HepG2 (cell line): ENCODE data around the gene LITAF. TPM values are rescaled to one million over a fixed set of nuclear protein-coding genes. Genes with fewer than 3 reads are reported as not detected.

Experiments
- ATRX ChIP-seq: sonication (generic); formaldehyde crosslinking; IDR thresholded peaks from 2 replicates; pipeline ENCODE4 v1.4.0; 2020; ENCODE audit warnings: missing genetic modification reagents, borderline replicate concordance
- KLF16 ChIP-seq, 2 experiments: sonication (generic) in 1 of 2; formaldehyde crosslinking in 1 of 2; IDR thresholded peaks; 2 replicates each; pipeline versions ENCODE4 v1.6.1 to v1.8.0; 2016 to 2023; ENCODE audit warnings: missing genetic modification reagents in 2 of 2, missing compliant biosample characterization in 1 of 2
- PAXIP1 ChIP-seq: sonication (generic); formaldehyde crosslinking; conservative IDR thresholded peaks from 2 replicates; pipeline ENCODE4 v1.4.0; 2020; ENCODE audit warnings: mild to moderate bottlenecking, missing genetic modification reagents, moderate library complexity
- PCBP1 ChIP-seq: fragments of 200-400 bp; formaldehyde crosslinking; IDR thresholded peaks from 2 replicates; pipeline ENCODE4 v1.6.1; 2017; ENCODE audit warnings: mild to moderate bottlenecking, low read depth, low read length, borderline replicate concordance
- RERE ChIP-seq: IDR thresholded peaks from 2 replicates; pipeline ENCODE4 v1.6.1; 2016; ENCODE audit warnings: low read depth, missing genetic modification reagents, missing compliant biosample characterization
- SKI ChIP-seq: fragments of 450-650 bp; IDR thresholded peaks from one replicate; pipeline ENCODE4 v1.6.1; 2018; ENCODE audit warnings: mild to moderate bottlenecking; ENCODE audit not compliant: partially characterized antibody
- ZBTB33 ChIP-seq: sonication (generic); formaldehyde crosslinking; IDR thresholded peaks from 2 replicates; pipeline ENCODE4 v1.4.0; 2020; ENCODE audit warnings: missing genetic modification reagents
- ZBTB34 ChIP-seq: sonication (generic); formaldehyde crosslinking; IDR thresholded peaks from 2 replicates; pipeline ENCODE4 v1.8.0; 2022; ENCODE audit warnings: mild to moderate bottlenecking, missing genetic modification reagents
- ZNF224 ChIP-seq: sonication (generic); formaldehyde crosslinking; IDR thresholded peaks from 2 replicates; pipeline ENCODE4 v1.5.0; 2020; ENCODE audit warnings: mild to moderate bottlenecking, missing genetic modification reagents
- ZNF414 ChIP-seq: sonication (generic); formaldehyde crosslinking; IDR thresholded peaks from 2 replicates; pipeline ENCODE4 v1.5.0; 2020; ENCODE audit warnings: missing genetic modification reagents
- ZNF543 ChIP-seq: sonication (generic); formaldehyde crosslinking; IDR thresholded peaks from 2 replicates; pipeline ENCODE4 v1.4.0; 2020; ENCODE audit warnings: mild to moderate bottlenecking, missing genetic modification reagents
- ZUFSP ChIP-seq: sonication (generic); formaldehyde crosslinking; IDR thresholded peaks from 2 replicates; pipeline ENCODE4 v1.9.0; 2021; ENCODE audit warnings: missing genetic modification reagents, mild to moderate bottlenecking, borderline replicate concordance
- polyA plus RNA-seq, 8 experiments: library from polyadenylated mRNA; depleted of rRNA in 3 of 8; stranded (reverse) in 7 of 8; unstranded in 1 of 8; fragments of >200 nt; fragmentation: Illumina TruSeq in 4 of 8; extraction: Trizol in 4 of 8; gene quantifications; 2 replicates each; pipeline versions ENCODE4 v1.2.1 to v1.2.3, GENCODE V29; 2011 to 2016; ENCODE audit warnings: low read depth in 4 of 8, missing spikeins in 1 of 8, mixed read lengths in 1 of 8; ENCODE audit not compliant: insufficient read depth in 1 of 8
- total RNA-seq, 5 experiments: library from RNA; depleted of rRNA; stranded (reverse); fragments of >200 nt; fragmentation: Illumina TruSeq; extraction: Trizol; gene quantifications; 2 replicates each; pipeline ENCODE4 v1.2.3, GENCODE V29; 2016; ENCODE audit warnings: low read depth in 1 of 5

LITAF gene
- total and polyA plus RNA-seq, 2 of the 13 experiments (the other 11 are each of a cell fraction or from before 2014, with no cell fraction given), result 80.1 to 141 TPM

- TF ChIP-seq KLF16 (CRISPR knock-in tag; IDR thresholded peaks at IDR 0.05) (0 out of 4 replicates have a peak, but pooled peaks of 1 of the 2 experiments have one; percentile 4), ZNF224 (CRISPR knock-in tag) (no peak), PCBP1 (no peak), ZNF414 (CRISPR knock-in tag) (peak; percentile 16; the same call in 1 of the 2 replicates), ATRX (CRISPR knock-in tag) (no peak), SKI (no peak), ZUFSP (CRISPR knock-in tag) (no peak), ZBTB34 (CRISPR knock-in tag) (0 out of 2 replicates have a peak, but pooled peaks have one; percentile 11), PAXIP1 (no peak; the same call in 1 of the 2 replicates), ZBTB33 (no peak; the same call in 1 of the 2 replicates), RERE (CRISPR knock-in tag) (0 out of 2 replicates have a peak, but pooled peaks have one; percentile 4), ZNF543 (peak; percentile 73; the same call in 1 of the 2 replicates)
Observed at GRCh38 chr16:11612665-11613025, 25.9 kb upstream of the LITAF start (continued).
